A549 (cell line): ENCODE data around the gene NR2E1. TPM values are rescaled to one million over a fixed set of nuclear protein-coding genes. Genes with fewer than 3 reads are reported as not detected.

Source experiments
- ATAC-seq, 2 experiments: fragments of 200-7000 bp in 1 of 2; fragments of >200 bp in 1 of 2; cut with Nextera tagmentation in 1 of 2; cut with Tn5 transposase in 1 of 2; 3 replicates each; pipeline versions ENCODE4 v1.8.0 to v1.9.1; 2018 to 2020; ENCODE audit warnings: mild to moderate bottlenecking in 1 of 2, moderate library complexity in 1 of 2
- CTCF ChIA-PET: fragments of 300-600 bp; sonication (Branson Sonifier 250); formaldehyde crosslinking; extraction: SDS; loops from one replicate; lab custom pipeline; 2021; ENCODE audit warnings: antibody characterized with exemption, inconsistent platforms; lab: Yijun Ruan, JAX
- POLR2A ChIA-PET: fragments of 350-600 bp; formaldehyde crosslinking; extraction: SDS; loops from one replicate; lab custom pipeline; 2021; ENCODE audit warnings: antibody characterized with exemption, inconsistent platforms; lab: Yijun Ruan, JAX
- DNase-seq, 2 experiments: peaks; one replicate each; pipeline versions ENCODE4 v3.0.0 to v3.0.0-alpha.2; 2011 to 2016; ENCODE audit warnings: low read depth in 1 of 2, low spot score in 1 of 2
- FAIRE-seq: peaks from 2 replicates; lab custom pipeline; 2011; peaks lifted over from hg19 to GRCh38; lab: Jason Lieb, UNC
- H3K27ac ChIP-seq, 2 experiments: fragments of >200 bp; sonication (Bioruptor Twin); formaldehyde crosslinking; 3 replicates each; pipeline ENCODE4 v1.5.1; 2016 to 2017
- H3K4me1 ChIP-seq: fragments of >200 bp; sonication (Bioruptor Twin); formaldehyde crosslinking; 3 replicates; pipeline ENCODE4 v1.6.1; 2016
- H3K4me2 ChIP-seq: fragments of >200 bp; sonication (Bioruptor Twin); formaldehyde crosslinking; 3 replicates; pipeline ENCODE4 v1.6.1; 2016
- H3K4me3 ChIP-seq: fragments of >200 bp; sonication (Bioruptor Twin); formaldehyde crosslinking; 3 replicates; pipeline ENCODE4 v1.5.1; 2016
- H3K9me3 ChIP-seq: fragments of >200 bp; sonication (Bioruptor Twin); formaldehyde crosslinking; 3 replicates; pipeline ENCODE4 v1.6.1; 2016
- BHLHE40 ChIP-seq: IDR thresholded peaks from 2 replicates; pipeline ENCODE4 v1.6.1; 2012; ENCODE audit warnings: low read depth, low read length, inconsistent platforms
- CBX2 ChIP-seq: fragments of 200-600 bp; sonication (generic); IDR thresholded peaks from 2 replicates; pipeline ENCODE4 v1.6.1; 2016; ENCODE audit warnings: low read depth, mild to moderate bottlenecking, borderline replicate concordance
- CEBPB ChIP-seq, 2 experiments: fragments of >200 bp in 1 of 2; sonication (Bioruptor Twin) in 1 of 2; formaldehyde crosslinking in 1 of 2; IDR thresholded peaks; 2 replicates each; pipeline ENCODE4 v1.6.1; 2012 to 2016
- CHD2 ChIP-seq: fragments of 150-350 bp; IDR thresholded peaks from 2 replicates; pipeline ENCODE4 v1.6.1; 2014; ENCODE audit warnings: low read length; ENCODE audit not compliant: partially characterized antibody
- EHF ChIP-seq: fragments of 250-450 bp; sonication (Bioruptor Pico); IDR thresholded peaks from 2 replicates; pipeline ENCODE4 v1.5.0; 2020; ENCODE audit warnings: mild to moderate bottlenecking
- EP300 ChIP-seq, 2 experiments: fragments of >200 bp; sonication (Bioruptor Twin); formaldehyde crosslinking; IDR thresholded peaks; 2 replicates in 1 of 2; 3 replicates in 1 of 2; pipeline ENCODE4 v1.6.1; 2016 to 2017
- ESRRA ChIP-seq: fragments of 150-350 bp; IDR thresholded peaks from 2 replicates; pipeline ENCODE4 v1.6.1; 2014; ENCODE audit warnings: mild to moderate bottlenecking, low read length, borderline replicate concordance
- FOSB ChIP-seq: fragments of 250-450 bp; sonication (Bioruptor Pico); IDR thresholded peaks from 2 replicates; pipeline ENCODE4 v1.5.0; 2020; ENCODE audit warnings: mild to moderate bottlenecking, moderate library complexity
- FOXS1 ChIP-seq: fragments of 250-450 bp; sonication (Bioruptor Pico); IDR thresholded peaks from 2 replicates; pipeline ENCODE4 v1.5.0; 2020; ENCODE audit warnings: mild to moderate bottlenecking, moderate library complexity
- HEYL ChIP-seq: fragments of 250-450 bp; sonication (Bioruptor Pico); IDR thresholded peaks from 2 replicates; pipeline ENCODE4 v1.8.0; 2021; ENCODE audit warnings: mild to moderate bottlenecking, moderate library complexity
- KDM1A ChIP-seq: fragments of 200-600 bp; sonication (generic); IDR thresholded peaks from 2 replicates; pipeline ENCODE4 v1.6.1; 2016; ENCODE audit warnings: low read depth, mild to moderate bottlenecking
- MYC ChIP-seq: IDR thresholded peaks from 2 replicates; pipeline ENCODE4 v1.6.1; 2012; ENCODE audit warnings: mild to moderate bottlenecking, inconsistent platforms, low read length, improper control_type of control experiment, borderline replicate concordance
- NFE2L2 ChIP-seq: fragments of 150-350 bp; conservative IDR thresholded peaks from 2 replicates; pipeline ENCODE4 v1.6.1; 2014; ENCODE audit warnings: low read length
- NPAS2 ChIP-seq: fragments of 250-450 bp; sonication (Bioruptor Pico); IDR thresholded peaks from 2 replicates; pipeline ENCODE4 v1.8.0; 2022; ENCODE audit warnings: mild to moderate bottlenecking, moderate library complexity, borderline replicate concordance
- NR3C1 ChIP-seq: fragments of >200 bp; sonication (Bioruptor Twin); formaldehyde crosslinking; IDR thresholded peaks from 3 replicates; pipeline ENCODE4 v1.6.1; 2017
- PHF8 ChIP-seq: fragments of 200-600 bp; sonication (generic); IDR thresholded peaks from 2 replicates; pipeline ENCODE4 v1.6.1; 2016; ENCODE audit warnings: low read depth, mild to moderate bottlenecking, antibody characterized with exemption, moderate library complexity, borderline replicate concordance
- POLR2A ChIP-seq: IDR thresholded peaks from 2 replicates; pipeline ENCODE4 v1.6.1; 2012; ENCODE audit warnings: mild to moderate bottlenecking, low read length
- POLR2AphosphoS2 ChIP-seq: conservative IDR thresholded peaks from 2 replicates; pipeline ENCODE4 v1.6.1; 2012; ENCODE audit warnings: low read length, improper control_type of control experiment, inconsistent platforms
- RAD21 ChIP-seq, 2 experiments: fragments of >200 bp in 1 of 2; sonication (Bioruptor Twin) in 1 of 2; formaldehyde crosslinking in 1 of 2; IDR thresholded peaks in 1 of 2; conservative IDR thresholded peaks in 1 of 2; 2 replicates in 1 of 2; 3 replicates in 1 of 2; pipeline ENCODE4 v1.6.1; 2012 to 2018; ENCODE audit warnings: inconsistent platforms in 1 of 2
- RARB ChIP-seq: fragments of 250-450 bp; sonication (Bioruptor Pico); IDR thresholded peaks from 2 replicates; pipeline ENCODE4 v1.8.0; 2021; ENCODE audit warnings: mild to moderate bottlenecking, moderate library complexity
- RCOR1 ChIP-seq: fragments of 150-350 bp; IDR thresholded peaks from 2 replicates; pipeline ENCODE4 v1.6.1; 2014; ENCODE audit warnings: antibody characterized with exemption, low read length, low read depth
- RNF2 ChIP-seq: fragments of 200-600 bp; sonication (generic); IDR thresholded peaks from 2 replicates; pipeline ENCODE4 v1.6.1; 2016; ENCODE audit warnings: low read depth, mild to moderate bottlenecking, antibody characterized with exemption, moderate library complexity, borderline replicate concordance
- SMC3 ChIP-seq: fragments of >200 bp; sonication (Bioruptor Twin); formaldehyde crosslinking; IDR thresholded peaks from 3 replicates; pipeline ENCODE4 v1.6.1; 2018; ENCODE audit warnings: inconsistent platforms
- SREBF2 ChIP-seq: fragments of 450-650 bp; IDR thresholded peaks from 2 replicates; pipeline ENCODE4 v1.6.1; 2014; ENCODE audit warnings: mild to moderate bottlenecking, moderate library complexity
- TFCP2L1 ChIP-seq: fragments of 250-450 bp; sonication (Bioruptor Pico); IDR thresholded peaks from 2 replicates; pipeline ENCODE4 v1.5.0; 2021; ENCODE audit warnings: mild to moderate bottlenecking
- TP53 ChIP-seq: fragments of 250-450 bp; sonication (Bioruptor Pico); IDR thresholded peaks from 2 replicates; pipeline ENCODE4 v1.5.0; 2021; ENCODE audit warnings: mild to moderate bottlenecking, moderate library complexity
- ZC3H11A ChIP-seq: fragments of 450-650 bp; IDR thresholded peaks from 2 replicates; pipeline ENCODE4 v1.6.1; 2014; ENCODE audit warnings: antibody characterized with exemption, mild to moderate bottlenecking
- ZFP36 ChIP-seq: fragments of 450-650 bp; IDR thresholded peaks from 2 replicates; pipeline ENCODE4 v1.6.1; 2014; ENCODE audit warnings: borderline replicate concordance; ENCODE audit not compliant: partially characterized antibody
- ZNF302 ChIP-seq: fragments of 250-450 bp; sonication (Bioruptor Pico); IDR thresholded peaks from 2 replicates; pipeline ENCODE4 v1.9.0; 2021; ENCODE audit warnings: inconsistent platforms, mild to moderate bottlenecking, moderate library complexity
- WGBS: methylation state at CpG from one replicate; pipeline ENCODE4 v1.1.6; 2017; ENCODE audit errors: missing lambda C conversion rate; 5-methylcytosine and 5-hydroxymethylcytosine counted together
- polyA plus RNA-seq, 4 experiments: library from polyadenylated mRNA; depleted of rRNA in 3 of 4; stranded (reverse); fragments of >200 nt; fragmentation: RNase III in 1 of 4; extraction: RNeasy Plus Mini Kit Qiagen cat#74134 plus additional on column Dnase treatment in 1 of 4; gene quantifications; 2 replicates in 3 of 4; 3 replicates in 1 of 4; pipeline ENCODE4 v1.2.3, GENCODE V29; 2011 to 2017
- TF ChIP-seq, protein P1 (sequence below): IDR thresholded peaks from 2 replicates; pipeline ENCODE4 v1.6.1; 2012
- TF ChIP-seq, protein P2 (sequence below): fragments of 450-650 bp; IDR thresholded peaks from 2 replicates; pipeline ENCODE4 v1.6.1; 2014; ENCODE audit warnings: antibody characterized with exemption
- TF ChIP-seq, protein P3 (sequence below): fragments of 250-450 bp; sonication (Bioruptor Pico); IDR thresholded peaks from 2 replicates; pipeline ENCODE4 v1.5.0; 2021; ENCODE audit warnings: mild to moderate bottlenecking, moderate library complexity, borderline replicate concordance

NR2E1 gene
- polyA plus RNA-seq, 2 of the 4 experiments (the other 2 are of a cell fraction) = 0.03 TPM; not detected in 1

DNA sequence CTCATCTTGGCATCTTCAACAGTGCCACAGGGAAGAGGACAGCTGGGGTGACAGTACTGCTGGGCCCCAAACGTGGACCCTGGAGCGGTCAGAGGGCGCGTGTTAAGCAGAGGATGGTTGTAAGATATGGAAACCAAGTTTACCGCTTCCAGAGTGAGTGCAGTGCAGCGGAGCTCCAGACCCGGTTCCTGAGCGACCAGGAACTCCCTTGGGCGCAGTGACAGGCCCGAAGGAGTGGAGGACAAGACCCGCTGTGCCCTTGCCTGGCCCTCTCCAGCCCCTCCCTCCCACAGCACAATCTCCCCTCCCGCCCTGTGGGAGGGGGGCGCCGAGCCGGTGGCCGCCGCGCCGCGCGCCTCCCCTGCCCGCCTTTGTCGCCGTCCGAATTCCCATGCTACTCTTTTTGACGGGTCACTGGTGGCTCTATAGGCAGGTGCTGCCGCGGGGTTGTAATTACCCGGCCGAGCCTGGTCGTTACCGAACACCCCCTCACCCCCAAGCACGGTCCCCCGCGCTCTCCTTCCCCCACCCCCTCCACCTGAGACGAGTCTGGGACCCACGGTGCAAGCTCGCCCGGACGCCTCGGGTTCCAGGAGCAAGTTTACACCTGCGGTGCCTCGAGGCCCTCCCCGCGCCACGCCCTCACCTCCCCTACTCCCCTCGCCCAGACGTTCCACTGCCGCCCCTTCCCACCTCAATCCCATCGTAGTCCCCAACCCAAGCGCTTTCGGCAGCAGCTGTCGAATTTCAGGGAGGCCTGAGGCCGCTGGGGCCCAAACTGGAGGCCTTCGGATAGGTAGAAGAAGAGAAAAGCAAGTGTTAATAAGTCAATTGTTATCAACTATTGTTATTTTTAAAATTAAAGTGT, 3.9 kb downstream of the NR2E1 start (continued):
- TF ChIP-seq MYC (no peak), CBX2 (no peak), ZFP36 (no peak), HEYL (CRISPR knock-in tag) (no peak), PHF8 (no peak), EHF (CRISPR knock-in tag) (no peak)
- TF ChIP-seq, protein P1, sequence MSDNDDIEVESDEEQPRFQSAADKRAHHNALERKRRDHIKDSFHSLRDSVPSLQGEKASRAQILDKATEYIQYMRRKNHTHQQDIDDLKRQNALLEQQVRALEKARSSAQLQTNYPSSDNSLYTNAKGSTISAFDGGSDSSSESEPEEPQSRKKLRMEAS = no peak
- TF ChIP-seq, all 56 proteins: peak for 0

DNA sequence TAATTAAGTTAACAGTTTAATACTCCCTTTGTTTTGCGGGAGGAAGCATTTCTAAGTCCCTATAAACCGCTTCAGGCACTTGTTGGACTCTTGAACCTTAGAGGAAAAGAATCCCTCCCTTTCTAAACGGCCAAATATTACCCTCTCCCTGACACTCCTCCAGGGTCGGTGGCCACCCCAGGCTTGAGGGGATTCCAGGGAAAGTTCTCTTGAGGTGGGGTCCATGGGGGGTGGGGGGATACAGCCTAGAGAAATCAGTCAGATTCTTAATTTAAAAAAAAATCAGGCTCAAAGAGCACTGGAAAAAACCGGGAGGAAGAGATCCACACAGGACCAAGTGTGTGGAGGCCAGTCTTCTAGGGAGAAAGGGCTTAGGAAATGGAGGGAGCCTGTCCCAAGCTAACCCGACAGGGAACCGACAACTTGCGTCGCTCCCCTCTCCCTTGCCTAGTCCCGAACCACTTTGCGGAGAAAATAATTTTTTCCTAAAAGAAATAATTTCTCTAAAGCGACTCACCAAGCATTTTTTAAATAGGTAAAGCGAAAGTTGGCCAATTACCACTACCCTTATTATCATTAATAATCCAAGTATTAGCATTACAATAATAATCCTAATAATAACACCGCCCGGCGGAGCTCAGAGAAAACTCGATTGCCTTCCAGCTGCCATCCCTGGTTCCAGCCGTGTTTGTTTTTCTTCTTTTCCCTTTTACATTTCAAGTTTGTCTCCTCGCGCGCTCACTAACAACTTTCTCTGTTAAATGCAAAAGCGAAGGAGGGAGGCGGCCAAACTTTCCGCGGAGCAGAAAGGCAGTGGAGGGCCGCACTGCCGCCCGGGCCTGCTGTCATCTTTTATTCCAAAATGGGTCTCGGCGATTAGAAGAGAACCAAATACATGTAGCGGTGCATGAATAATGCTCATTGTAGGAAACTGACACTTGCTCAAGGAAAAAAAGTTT, 4.8 kb downstream of the NR2E1 start:
- CTCF ChIA-PET = interaction anchor here (0.6 kb wide), 1 partner anchor 61 kb away, joined by 3 read pairs; no protein-coding TSS in a partner anchor

DNA sequence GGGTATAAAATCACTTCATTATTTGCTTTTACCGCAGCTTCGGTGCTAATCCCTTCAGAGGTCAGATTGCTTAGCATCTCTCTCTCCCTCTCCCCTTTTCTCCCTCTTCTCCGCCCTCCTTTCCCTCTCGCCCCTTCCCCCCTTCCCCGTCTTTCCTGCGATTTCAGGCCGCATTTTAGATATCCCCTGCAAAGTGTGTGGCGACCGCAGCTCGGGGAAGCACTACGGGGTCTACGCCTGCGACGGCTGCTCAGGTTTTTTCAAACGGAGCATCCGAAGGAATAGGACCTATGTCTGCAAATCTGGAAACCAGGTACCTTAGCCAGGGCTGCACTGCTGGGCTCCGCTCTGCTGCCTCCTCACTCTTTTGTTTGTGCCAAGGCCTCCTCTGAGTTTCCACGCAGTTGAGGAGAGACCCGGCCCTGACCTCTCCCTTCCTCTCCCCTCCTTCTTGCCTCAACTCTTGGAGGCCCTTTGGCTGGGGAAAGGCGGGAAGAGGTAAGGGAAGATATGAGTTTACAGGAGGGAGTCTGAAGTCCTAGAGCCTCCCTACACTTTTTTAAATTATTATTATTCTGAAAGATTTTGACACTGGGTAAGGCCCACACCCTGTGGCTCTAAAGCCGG, 5.6 kb downstream of the NR2E1 start:
- 83% methylated on average over 21 of the region's 21 CpGs for WGBS
- H3K9me3 ChIP-seq = no peaks in the 10 kb centered on the region
- ChIA-PET POLR2A (no interaction called here), CTCF (interaction anchor here (0.6 kb wide), 1 partner anchor 60 kb away, joined by 3 read pairs; no protein-coding TSS in a partner anchor)
- H3K4me3 ChIP-seq = no peak overlapping the region
- H3K4me2 ChIP-seq = no peak overlapping the region
- no peak for ATAC-seq
- TF ChIP-seq NFE2L2 (no peak), RCOR1 (no peak), HEYL (CRISPR knock-in tag) (no peak), ESRRA (no peak), ZFP36 (no peak), PHF8 (no peak), FOSB (CRISPR knock-in tag) (no peak), TFCP2L1 (no peak), NPAS2 (no peak), POLR2AphosphoS2 (no peak), EP300 (IDR thresholded peaks at IDR 0.05) (no peak)
- TF ChIP-seq, protein P2, sequence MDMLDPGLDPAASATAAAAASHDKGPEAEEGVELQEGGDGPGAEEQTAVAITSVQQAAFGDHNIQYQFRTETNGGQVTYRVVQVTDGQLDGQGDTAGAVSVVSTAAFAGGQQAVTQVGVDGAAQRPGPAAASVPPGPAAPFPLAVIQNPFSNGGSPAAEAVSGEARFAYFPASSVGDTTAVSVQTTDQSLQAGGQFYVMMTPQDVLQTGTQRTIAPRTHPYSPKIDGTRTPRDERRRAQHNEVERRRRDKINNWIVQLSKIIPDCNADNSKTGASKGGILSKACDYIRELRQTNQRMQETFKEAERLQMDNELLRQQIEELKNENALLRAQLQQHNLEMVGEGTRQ = no peak
- no peak overlapping the region for H3K27ac ChIP-seq
- no peak for FAIRE-seq
- no peak for DNase-seq
- H3K4me1 ChIP-seq = no peaks in the 10 kb centered on the region

More for the DNA sequence above, 4.8 kb downstream of the NR2E1 start:
- TF ChIP-seq ZNF302 (CRISPR knock-in tag) (no peak), SREBF2 (no peak), ZC3H11A (no peak), SMC3 (no peak), CEBPB (IDR thresholded peaks at IDR 0.05) (no peak), ZFP36 (no peak), FOSB (CRISPR knock-in tag) (no peak), CHD2 (no peak), POLR2A (no peak), RAD21 (conservative IDR thresholded peaks at IDR 0.05 in 1 of 2, IDR thresholded peaks at IDR 0.05 in 1 of 2) (no peak), NR3C1 (no peak), BHLHE40 (no peak), CBX2 (no peak), TP53 (no peak), RARB (no peak), RNF2 (no peak), ESRRA (no peak), KDM1A (no peak), FOXS1 (no peak)
- TF ChIP-seq, protein P3, sequence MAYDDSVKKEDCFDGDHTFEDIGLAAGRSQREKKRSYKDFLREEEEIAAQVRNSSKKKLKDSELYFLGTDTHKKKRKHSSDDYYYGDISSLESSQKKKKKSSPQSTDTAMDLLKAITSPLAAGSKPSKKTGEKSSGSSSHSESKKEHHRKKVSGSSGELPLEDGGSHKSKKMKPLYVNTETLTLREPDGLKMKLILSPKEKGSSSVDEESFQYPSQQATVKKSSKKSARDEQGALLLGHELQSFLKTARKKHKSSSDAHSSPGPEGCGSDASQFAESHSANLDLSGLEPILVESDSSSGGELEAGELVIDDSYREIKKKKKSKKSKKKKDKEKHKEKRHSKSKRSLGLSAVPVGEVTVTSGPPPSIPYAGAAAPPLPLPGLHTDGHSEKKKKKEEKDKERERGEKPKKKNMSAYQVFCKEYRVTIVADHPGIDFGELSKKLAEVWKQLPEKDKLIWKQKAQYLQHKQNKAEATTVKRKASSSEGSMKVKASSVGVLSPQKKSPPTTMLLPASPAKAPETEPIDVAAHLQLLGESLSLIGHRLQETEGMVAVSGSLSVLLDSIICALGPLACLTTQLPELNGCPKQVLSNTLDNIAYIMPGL = no peak
- Histone ChIP-seq H3K27ac (no peak overlapping the region), H3K9me3 (no peaks in the 10 kb centered on the region), H3K4me2 (no peak overlapping the region), H3K4me3 (no peak overlapping the region), H3K4me1 (no peaks in the 10 kb centered on the region; the same call in 2 of the 3 replicates)
- WGBS = 83% methylated on average over 31 of the region's 31 CpGs
- no peak for DNase-seq
- no peak for FAIRE-seq
- ATAC-seq = no peak
- POLR2A ChIA-PET = no interaction called here
